Motor neuron (in vitro differentiated cells): ENCODE results near the gene COLEC12. TPM values are rescaled to one million over a fixed set of nuclear protein-coding genes. Genes with fewer than 3 reads are reported as not detected.
A peak's percentile ranks its signal among the peaks of the same experiment; 100 is the strongest.

Experiments used
- ATAC-seq, 8 experiments: fragments of 200-7000 bp; cut with Tn5 transposase; replicated peaks in 6 of 8; 2 replicates each; pipeline ENCODE4 v1.8.0; 2021; ENCODE audit warnings: mild to moderate bottlenecking in 8 of 8, moderate library complexity in 8 of 8
- H3K27ac ChIP-seq, 2 donors: fragments of 250-450 bp; sonication (Bioruptor Pico); 2 replicates each; pipeline ENCODE4 v1.9.0; 2021; ENCODE audit warnings: antibody characterized with exemption in 2 of 2, mild to moderate bottlenecking in 2 of 2, moderate library complexity in 1 of 2
- H3K4me1 ChIP-seq, 2 donors: fragments of 250-450 bp; sonication (Bioruptor Pico); replicated peaks in 1 of 2; 2 replicates each; pipeline ENCODE4 v1.6.1; 2021; ENCODE audit warnings: antibody characterized with exemption in 2 of 2, mild to moderate bottlenecking in 2 of 2, moderate library complexity in 1 of 2
- H3K4me3 ChIP-seq, 5 donors: fragments of 250-450 bp; sonication (Bioruptor Pico); 2 replicates each; pipeline ENCODE4 v1.9.0; 2021; ENCODE audit warnings: antibody characterized with exemption in 5 of 5, mild to moderate bottlenecking in 5 of 5, moderate library complexity in 4 of 5
- WGBS, 10 experiments: fragments of 450-650 bp; shearing (Covaris generic); methylation state at CpG; one replicate each; pipeline ENCODE4 v1.0.0; 2022; 5-methylcytosine and 5-hydroxymethylcytosine counted together
- in situ Hi-C, 9 experiments: fragments of 400-800 bp; cut with MboI; loops; one replicate each; pipeline ENCODE4 v1.15.0; 2021; ENCODE audit warnings: low sequenced_read_pairs in 9 of 9, low pct_unique_long_range_greater_than_20kb in 2 of 9; ENCODE audit not compliant: unreplicated experiment in 9 of 9
- total RNA-seq, 8 experiments: library from RNA; unstranded; fragments of 300-600 nt; gene quantifications; 2 replicates each; pipeline versions ENCODE4 v1.2.3 to v1.2.4, GENCODE V29; 2022

Gene COLEC12
- total RNA-seq, 8 experiments from 2014 or later = 0.49 to 103 (median 3.7) TPM

DNA sequence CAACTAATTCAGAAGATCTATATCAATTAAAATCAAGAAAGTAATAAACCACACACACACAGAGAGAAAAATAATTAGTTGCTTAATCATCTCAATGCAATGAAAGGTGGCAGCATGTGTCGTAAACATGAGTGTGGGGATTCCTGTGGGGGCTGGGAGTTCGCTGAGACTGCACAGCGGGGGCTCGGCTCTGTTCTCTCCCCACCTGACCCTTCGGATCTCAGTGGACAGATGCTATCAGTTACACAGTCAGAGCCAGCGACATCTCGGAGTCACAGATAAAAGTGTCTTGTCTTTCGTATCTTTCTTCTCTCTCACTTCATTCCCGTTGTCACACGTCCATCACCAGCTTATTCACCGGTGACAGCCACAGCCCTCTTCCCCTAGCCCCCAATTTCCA lies 37.1 kb downstream of the COLEC12 start:
- H3K4me1 ChIP-seq = peaks cover 13 to 19% of the 10 kb centered on the region in 2 donors
- peak in 5 of 8 experiments; percentile 7 to 59 (median 52) for ATAC-seq
- H3K27ac ChIP-seq = peak overlapping the region in 1 of 2 donors; percentile 46
- in situ Hi-C loops = no loop called here
- 64 to 96% (median 76%) methylated on average over 1 to 10 of the region's 11 CpGs; no CpG with 5 or more reads in 6 of the 10 experiments for WGBS, 10 experiments
- no peak overlapping the region for H3K4me3 ChIP-seq

DNA sequence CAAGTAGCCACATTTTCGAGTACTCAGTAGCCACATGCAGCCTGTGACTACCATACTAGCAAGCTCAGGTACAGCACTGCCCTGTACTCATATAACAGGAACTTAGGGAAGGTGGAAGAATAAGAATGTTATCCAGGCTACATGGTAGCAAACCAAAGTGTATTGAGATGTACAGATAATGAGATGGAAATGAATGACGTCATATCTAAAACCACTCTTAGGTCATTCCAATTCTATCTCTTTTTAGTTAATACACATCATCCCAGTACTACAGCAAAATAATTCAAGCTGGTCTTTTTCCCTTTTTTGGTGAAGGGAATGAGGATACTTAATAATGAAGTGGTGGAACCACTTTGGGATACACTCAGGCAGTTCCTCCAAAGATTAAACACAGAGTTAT lies 38.7 kb downstream of the COLEC12 start:
- 0 to 100% (median 46%) methylated on average over 1 to 2 of the region's 2 CpGs; no CpG with 5 or more reads in 3 of the 10 experiments for WGBS, 10 experiments
- ATAC-seq = no peak
- H3K4me3 ChIP-seq = no peak overlapping the region
- in situ Hi-C loops = no loop called here
- H3K27ac ChIP-seq = no peak overlapping the region
- peaks cover 25 to 27% of the 10 kb centered on the region in 2 donors for H3K4me1 ChIP-seq

DNA sequence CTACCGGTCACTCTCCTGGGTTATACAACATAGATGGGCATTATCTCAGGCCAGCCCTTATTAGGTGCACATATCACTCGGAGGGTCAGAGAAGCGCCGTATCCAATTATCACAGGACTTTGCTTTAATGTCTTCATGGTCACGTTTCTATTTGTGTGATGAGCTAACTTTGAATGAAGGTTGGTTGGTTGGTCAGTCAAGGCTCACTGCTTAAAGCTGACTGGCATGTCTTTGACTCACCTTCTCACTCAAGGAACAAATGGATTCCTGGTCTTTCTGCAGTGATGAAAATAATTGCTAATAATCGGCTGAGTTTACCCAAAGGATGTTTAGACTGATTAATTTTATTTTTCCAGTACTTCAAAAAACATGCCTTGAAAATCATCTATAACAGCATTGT lies 39.7 kb downstream of the COLEC12 start:
- no peak overlapping the region for H3K27ac ChIP-seq
- no peak overlapping the region for H3K4me3 ChIP-seq
- in situ Hi-C loops = no loop called here
- 50 to 100% (median 91%) methylated on average over 1 to 5 of the region's 6 CpGs; no CpG with 5 or more reads in 2 of the 10 experiments for WGBS, 10 experiments
- no peak for ATAC-seq
- H3K4me1 ChIP-seq = peaks cover 31 to 32% of the 10 kb centered on the region in 2 donors

DNA sequence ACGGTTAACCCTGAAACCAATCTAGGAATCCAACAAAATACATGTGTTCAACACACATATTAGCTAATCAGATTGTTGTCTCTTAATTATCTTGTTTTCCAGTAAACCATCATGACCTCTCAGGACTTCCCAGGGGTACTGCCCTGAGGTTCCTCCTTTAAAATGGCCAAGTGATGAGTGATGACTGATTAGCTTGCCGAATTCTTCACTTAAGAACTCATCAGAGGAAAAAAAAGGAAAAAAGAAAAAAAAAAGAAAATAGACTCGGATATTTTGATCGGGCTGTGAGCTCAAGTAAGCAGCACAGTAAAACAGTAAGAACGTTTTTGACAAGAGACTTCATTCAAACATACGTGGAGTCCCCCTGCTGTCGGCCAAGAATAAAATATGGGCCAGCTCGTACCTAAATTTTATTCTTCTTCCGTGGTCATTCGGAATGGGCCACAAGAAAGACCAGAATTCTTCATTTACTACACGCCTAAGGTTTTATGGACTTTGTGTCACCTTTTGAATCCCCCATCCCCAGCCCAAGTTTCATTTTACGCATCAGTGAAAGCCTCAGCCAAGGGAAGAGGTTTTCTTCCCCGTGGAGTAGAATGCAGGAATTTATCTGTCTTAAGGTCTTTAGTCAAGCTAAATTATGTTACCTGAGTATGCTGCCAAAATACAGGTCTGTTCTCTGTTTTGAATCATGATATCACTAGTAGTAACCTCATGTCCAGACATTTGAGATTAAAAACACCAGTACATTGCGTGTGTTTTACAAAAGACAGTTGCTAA lies 40.5 kb downstream of the COLEC12 start:
- in situ Hi-C loops = no loop called here
- ATAC-seq = no peak
- H3K4me1 ChIP-seq = peaks cover 31 to 32% of the 10 kb centered on the region in 2 donors
- H3K4me3 ChIP-seq = no peak overlapping the region
- 64 to 97% (median 80%) methylated on average over 3 to 14 of the region's 14 CpGs for WGBS, 10 experiments
- no peak overlapping the region for H3K27ac ChIP-seq

DNA sequence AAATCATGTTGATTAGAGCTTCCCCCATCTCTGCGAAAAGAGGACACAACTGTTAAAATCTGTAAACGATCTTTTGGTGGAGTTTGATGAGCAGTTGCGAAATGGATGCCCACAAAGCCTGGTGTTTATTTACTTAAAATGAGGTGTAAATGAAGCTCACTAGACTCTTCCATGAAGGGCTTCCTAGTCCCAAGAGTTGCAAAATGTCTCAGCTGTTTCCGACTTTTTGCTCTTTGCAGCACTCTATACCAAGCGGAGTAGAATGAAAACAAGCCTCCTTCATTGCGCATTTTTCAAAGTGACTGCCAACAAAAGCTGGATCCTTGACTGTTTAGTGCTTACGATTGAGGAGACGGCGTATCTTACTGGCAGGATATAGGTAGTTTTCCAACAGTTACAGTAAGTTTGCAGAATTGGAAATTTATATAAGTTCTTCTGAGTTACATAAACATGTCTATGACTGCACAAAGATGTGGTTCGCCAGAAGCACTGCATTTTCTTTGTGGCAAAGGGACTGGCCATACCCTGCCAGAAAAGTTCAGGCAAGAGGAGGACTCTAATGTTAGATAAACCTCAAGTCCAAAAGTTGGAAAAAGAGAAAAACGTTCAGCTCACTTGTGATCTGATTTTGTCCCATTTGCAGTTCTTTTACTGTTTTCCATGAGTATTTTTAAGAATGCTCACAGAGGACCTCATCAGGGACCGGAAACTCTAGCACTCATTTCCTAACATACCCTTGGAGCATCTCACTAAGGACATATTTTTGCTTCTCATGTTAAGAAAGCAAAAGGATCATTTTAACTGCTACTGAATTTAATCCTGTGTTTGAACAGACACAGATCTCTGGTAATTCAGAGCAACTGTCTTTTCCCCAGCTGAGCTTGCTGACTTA lies 42.7 kb downstream of the COLEC12 start:
- H3K4me1 ChIP-seq = peaks cover 15 to 18% of the 10 kb centered on the region in 2 donors
- H3K27ac ChIP-seq = peak overlapping the region in 1 of 2 donors; percentile 43
- no peak overlapping the region for H3K4me3 ChIP-seq
- WGBS, 10 experiments = 41 to 90% (median 83%) methylated on average over 1 to 12 of the region's 12 CpGs
- ATAC-seq = peak in 6 of 8 experiments; percentile 18 to 44 (median 28)
- in situ Hi-C loops = no loop called here

DNA sequence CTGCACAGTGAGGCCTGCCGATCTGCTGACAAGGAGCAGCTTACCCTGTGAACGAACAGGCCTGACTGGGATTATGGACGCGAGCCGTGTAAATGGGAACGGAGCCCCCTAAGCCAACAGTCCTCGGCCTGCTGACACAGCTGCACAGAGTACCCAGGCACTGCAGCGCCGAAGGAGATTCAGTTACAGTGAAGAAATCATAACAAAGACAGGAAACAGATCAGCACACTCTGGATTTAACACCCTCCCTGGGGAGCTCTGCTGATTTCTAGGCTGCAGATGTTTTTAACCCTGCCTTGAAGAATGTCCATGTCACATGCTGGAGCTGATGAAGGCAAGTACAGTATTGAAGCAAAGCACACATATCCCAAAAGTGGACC lies 43.4 kb downstream of the COLEC12 start:
- H3K4me3 ChIP-seq = no peak overlapping the region
- ATAC-seq = peak; percentile 69 to 98 (median 88)
- H3K27ac ChIP-seq = peak overlapping the region; percentile 43 to 60
- in situ Hi-C loops = no loop called here
- 0 to 70% (median 53%) methylated on average over 1 to 9 of the region's 9 CpGs; no CpG with 5 or more reads in 2 of the 10 experiments for WGBS, 10 experiments
- H3K4me1 ChIP-seq = peaks cover 13 to 18% of the 10 kb centered on the region in 2 donors

DNA sequence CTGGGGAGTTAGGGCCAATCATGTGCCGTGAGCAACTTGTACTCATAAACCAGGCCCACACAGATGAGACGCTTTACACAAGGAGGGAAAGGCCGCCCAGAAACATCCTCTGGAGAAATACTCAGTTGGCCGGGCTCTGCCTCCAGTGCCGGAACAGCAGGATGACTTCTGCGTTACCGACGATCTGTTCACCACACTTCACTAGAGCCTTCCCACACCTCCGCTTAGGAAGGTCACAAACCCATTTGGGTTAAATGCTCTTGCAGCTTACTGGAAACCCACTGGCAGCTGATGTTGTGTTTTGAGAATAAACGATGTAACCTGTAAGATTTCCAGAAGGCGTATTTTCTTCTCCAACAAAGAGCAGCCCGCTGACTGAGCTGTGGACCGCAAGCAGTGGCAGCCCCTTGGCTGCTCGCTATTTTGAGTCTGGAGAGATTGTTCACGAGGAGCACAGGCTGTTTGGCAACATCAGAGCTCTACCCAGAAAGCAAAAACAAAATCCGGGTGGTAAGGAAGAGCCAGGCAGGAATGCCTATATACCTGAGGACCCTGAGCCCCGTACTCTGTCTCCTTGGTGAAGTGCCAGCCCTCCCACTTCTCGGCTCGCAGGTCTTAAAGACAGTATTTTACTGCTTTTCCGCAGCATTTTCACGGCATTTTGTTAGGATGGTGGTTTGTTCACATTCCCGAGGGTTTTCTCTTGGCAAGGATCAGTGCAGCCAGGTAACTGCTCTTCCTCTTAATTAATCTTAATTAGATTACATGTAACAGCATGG lies 44.0 kb downstream of the COLEC12 start:
- no peak overlapping the region for H3K4me3 ChIP-seq
- H3K27ac ChIP-seq = peak overlapping the region; percentile 43 to 60
- in situ Hi-C loops = no loop called here
- H3K4me1 ChIP-seq = peaks cover 13 to 18% of the 10 kb centered on the region in 2 donors
- 0 to 93% (median 81%) methylated on average over 1 to 14 of the region's 22 CpGs for WGBS, 10 experiments
- ATAC-seq = peak in 7 of 8 experiments; percentile 25 to 51 (median 33)

DNA sequence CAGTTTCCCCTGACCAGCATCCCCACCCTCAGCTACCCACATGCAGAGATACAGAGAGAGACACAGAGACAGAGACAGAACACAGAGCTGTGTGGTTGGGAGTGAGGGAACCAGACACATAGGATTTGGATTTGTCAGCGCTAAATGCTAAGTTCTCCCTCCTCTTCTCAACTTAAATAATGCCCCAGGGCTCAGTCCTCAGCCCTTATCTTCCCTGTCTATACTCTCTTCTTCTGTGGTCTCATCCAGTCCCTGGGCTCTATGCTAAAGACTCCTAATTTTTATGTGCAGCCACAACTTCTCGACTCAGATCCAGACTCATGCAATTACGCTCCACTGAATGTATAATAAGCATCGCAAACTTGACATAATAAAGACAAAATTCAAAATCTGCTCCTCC lies 47.1 kb downstream of the COLEC12 start:
- Histone ChIP-seq H3K4me1 (peaks cover 17 to 18% of the 10 kb centered on the region in 2 donors), H3K27ac (no peak overlapping the region), H3K4me3 (no peak overlapping the region)
- peak in 1 of 8 experiments; percentile 57 for ATAC-seq
- WGBS, 10 experiments = 67 to 100% (median 89%) methylated on average over 1 to 4 of the region's 4 CpGs; no CpG with 5 or more reads in 1 of the 10 experiments
- in situ Hi-C loops = no loop called here

DNA sequence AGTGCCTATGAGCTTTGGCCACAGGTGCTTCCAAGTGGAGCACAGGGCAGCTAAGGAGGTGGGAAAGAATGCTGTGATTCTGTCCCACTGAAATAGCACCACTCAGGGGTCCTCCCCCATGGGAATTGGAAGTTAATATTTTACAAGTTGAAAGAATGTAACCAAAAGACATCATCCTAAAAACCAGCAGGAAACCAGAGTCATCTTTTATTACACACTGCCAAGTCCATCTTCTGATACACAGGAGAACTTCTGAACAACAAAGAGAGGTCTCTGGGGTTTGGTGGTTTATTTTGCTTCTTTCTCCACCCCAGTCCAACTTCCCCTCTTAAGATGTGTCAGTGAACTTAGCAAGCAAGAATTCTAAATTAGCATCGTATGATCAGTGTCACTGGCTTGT lies 47.7 kb downstream of the COLEC12 start:
- ATAC-seq = no peak
- in situ Hi-C loops = no loop called here
- Histone ChIP-seq H3K4me3 (no peak overlapping the region), H3K27ac (no peak overlapping the region), H3K4me1 (peaks cover 17% of the 10 kb centered on the region in 2 donors)
- WGBS, 10 experiments = 20 to 100% (median 67%) methylated on average over 1 of the region's 1 CpG; no CpG with 5 or more reads in 1 of the 10 experiments

DNA sequence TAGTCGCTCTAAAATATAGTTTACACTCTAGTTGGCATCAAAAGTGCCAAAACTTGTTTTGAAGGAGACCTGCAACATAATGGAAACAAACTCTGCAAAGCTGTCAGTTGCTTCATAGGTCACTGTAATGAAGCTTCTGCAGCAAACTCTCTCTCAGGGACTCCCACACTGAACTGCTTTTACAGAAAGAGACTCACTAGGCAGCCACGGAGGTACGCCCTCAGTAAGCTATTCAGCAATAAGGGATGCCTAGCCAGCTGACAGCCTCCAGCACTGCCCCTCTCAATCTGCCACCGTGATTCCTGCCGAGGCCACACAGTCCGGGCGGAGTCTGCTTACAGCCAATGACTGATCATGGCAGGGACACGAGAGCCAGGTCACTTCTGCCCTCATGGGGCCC lies 51.1 kb downstream of the COLEC12 start:
- in situ Hi-C loops = no loop called here

DNA sequence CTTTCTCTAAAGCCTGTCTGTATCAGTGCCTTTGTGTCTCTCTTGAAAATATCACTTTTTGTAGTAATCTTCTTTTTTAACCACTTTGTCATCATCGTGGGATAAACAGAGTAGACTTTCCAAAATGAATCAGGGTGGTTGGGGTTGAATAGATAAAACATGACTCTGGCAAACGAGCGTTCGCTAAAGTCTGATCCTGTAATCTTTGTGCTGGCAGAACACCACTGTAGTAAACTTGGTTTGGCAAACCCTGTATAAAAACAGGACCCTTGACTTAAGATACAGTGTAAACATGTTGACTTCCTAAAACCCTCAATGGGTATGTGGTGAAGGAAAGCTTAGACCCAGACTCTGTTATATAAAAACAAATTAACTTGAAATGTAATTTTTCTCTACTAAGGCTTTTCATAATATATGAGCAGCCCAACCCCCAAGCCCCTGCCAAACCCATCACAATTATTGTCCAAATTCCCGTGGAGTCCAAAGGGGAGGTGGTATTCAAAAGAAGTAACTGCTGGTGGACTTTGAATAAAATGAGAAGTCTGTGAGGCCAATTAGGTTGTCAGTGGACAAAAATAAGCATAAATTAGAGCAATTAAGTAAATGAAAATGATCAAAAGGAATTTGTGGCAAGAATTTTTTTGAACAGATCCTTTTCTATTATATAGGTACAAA lies 52.2 kb downstream of the COLEC12 start:
- 71 to 90% (median 85%) methylated on average over 3 to 5 of the region's 5 CpGs; no CpG with 5 or more reads in 2 of the 10 experiments for WGBS, 10 experiments
- H3K4me1 ChIP-seq = peaks cover 3% of the 10 kb centered on the region in 2 donors
- no peak overlapping the region for H3K27ac ChIP-seq
- ATAC-seq = no peak
- in situ Hi-C loops = no loop called here
- no peak overlapping the region for H3K4me3 ChIP-seq

More for the DNA sequence above, 51.1 kb downstream of the COLEC12 start:
- H3K4me3 ChIP-seq = no peak overlapping the region
- peaks cover 3% of the 10 kb centered on the region in 2 donors for H3K4me1 ChIP-seq
- H3K27ac ChIP-seq = peak overlapping the region in 1 of 2 donors; percentile 33
- 24 to 89% (median 60%) methylated on average over 1 to 7 of the region's 8 CpGs; no CpG with 5 or more reads in 1 of the 10 experiments for WGBS, 10 experiments
- peak in 5 of 8 experiments; percentile 94 to 100 (median 100) for ATAC-seq
